ENCODE data around the gene FYN.

DNA sequence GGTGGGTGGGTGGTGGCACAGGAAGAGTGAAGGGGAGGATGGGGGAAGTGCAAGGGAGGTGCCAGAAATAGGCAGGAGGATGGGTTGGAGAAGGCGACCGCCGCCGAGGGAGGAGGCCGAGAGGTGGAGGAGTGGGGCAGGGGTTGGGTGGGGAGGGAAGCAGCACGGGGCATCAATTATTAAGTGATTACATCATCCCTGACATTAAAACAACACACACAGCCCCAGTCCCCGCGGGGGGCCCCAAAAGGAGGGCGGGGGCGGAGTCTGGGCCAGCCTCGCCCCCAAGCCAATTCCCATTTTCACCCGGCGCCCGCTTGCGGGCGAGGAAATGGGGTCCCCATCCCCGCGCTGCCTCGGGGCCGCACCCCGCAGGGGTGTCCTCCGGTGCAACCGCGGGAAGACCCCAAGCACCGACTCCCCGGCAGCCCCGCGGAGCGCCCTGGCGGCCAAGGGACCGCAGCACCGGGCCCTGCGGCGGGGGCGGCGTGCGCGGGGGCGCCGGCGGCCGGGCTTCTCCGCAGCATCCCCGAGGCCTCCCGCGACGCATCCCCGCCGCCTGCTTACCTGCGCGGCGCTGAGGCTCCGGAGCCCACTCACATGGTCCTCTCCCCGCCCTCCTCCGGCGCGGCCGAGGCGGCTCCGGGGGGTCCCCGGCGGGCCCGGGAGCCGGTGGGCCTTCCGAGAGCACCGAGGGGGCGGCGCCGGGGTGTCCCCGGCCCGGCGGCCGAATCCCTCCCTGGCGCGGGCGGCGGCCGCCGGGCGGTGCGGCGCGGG is 663 bp downstream of the FYN start:
- TF ChIP-seq, protein P1, sequence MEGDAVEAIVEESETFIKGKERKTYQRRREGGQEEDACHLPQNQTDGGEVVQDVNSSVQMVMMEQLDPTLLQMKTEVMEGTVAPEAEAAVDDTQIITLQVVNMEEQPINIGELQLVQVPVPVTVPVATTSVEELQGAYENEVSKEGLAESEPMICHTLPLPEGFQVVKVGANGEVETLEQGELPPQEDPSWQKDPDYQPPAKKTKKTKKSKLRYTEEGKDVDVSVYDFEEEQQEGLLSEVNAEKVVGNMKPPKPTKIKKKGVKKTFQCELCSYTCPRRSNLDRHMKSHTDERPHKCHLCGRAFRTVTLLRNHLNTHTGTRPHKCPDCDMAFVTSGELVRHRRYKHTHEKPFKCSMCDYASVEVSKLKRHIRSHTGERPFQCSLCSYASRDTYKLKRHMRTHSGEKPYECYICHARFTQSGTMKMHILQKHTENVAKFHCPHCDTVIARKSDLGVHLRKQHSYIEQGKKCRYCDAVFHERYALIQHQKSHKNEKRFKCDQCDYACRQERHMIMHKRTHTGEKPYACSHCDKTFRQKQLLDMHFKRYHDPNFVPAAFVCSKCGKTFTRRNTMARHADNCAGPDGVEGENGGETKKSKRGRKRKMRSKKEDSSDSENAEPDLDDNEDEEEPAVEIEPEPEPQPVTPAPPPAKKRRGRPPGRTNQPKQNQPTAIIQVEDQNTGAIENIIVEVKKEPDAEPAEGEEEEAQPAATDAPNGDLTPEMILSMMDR (IDR thresholded peaks at IDR 0.05; ENCODE audit: low read depth, low read length, poor library complexity, severe bottlenecking), result no peak
- TF ChIP-seq EZH2phosphoT487 (IDR thresholded peaks at IDR 0.05; ENCODE audit: borderline replicate concordance, low read length), result no peak

Measured in DOHH2 (cell line).